DOHH2 (cell line): Measurements from ENCODE around the gene SFTA2.

Experiments
- H3F3A ChIP-seq: fragments of 200-600 bp; sonication (generic), shearing (Covaris generic); 2 replicates; pipeline ENCODE4 v1.6.0; 2016; ENCODE audit warnings: antibody characterized with exemption, mild to moderate bottlenecking; ENCODE audit not compliant: control insufficient read depth, insufficient read depth
- H3K27ac ChIP-seq: fragments of 200-600 bp; sonication (generic); 2 replicates; pipeline ENCODE4 v1.5.1; 2014; ENCODE audit warnings: low read depth, mild to moderate bottlenecking, low read length, moderate library complexity
- H3K27me3 ChIP-seq: fragments of 200-600 bp; sonication (generic); 2 replicates; pipeline ENCODE4 v1.6.1; 2014; ENCODE audit warnings: mild to moderate bottlenecking, low read length, mixed read lengths; ENCODE audit not compliant: control insufficient read depth
- H3K36me3 ChIP-seq: fragments of 200-600 bp; sonication (generic); 2 replicates; pipeline ENCODE4 v1.6.1; 2014; ENCODE audit warnings: mild to moderate bottlenecking, low read length, moderate library complexity, mixed read lengths; ENCODE audit not compliant: control insufficient read depth
- H3K4me1 ChIP-seq: fragments of 200-600 bp; sonication (generic); 2 replicates; pipeline ENCODE4 v1.6.1; 2014; ENCODE audit warnings: mild to moderate bottlenecking, low read length, mixed read lengths; ENCODE audit not compliant: control insufficient read depth
- H3K4me2 ChIP-seq: fragments of 200-600 bp; sonication (generic); 2 replicates; pipeline ENCODE4 v1.6.0; 2014; ENCODE audit warnings: mild to moderate bottlenecking, low read length, moderate library complexity
- H3K4me3 ChIP-seq: fragments of 200-600 bp; sonication (generic); 2 replicates; pipeline ENCODE4 v1.5.1; 2014; ENCODE audit warnings: mild to moderate bottlenecking, low read length, mixed read lengths
- H3K79me2 ChIP-seq: fragments of 200-600 bp; sonication (generic); 2 replicates; pipeline ENCODE4 v1.6.1; 2014; ENCODE audit warnings: mild to moderate bottlenecking, low read length, mixed read lengths; ENCODE audit not compliant: control insufficient read depth
- H3K9me2 ChIP-seq: fragments of 200-600 bp; sonication (generic); replicated peaks from 2 replicates; pipeline ENCODE4 v1.6.1; 2014; ENCODE audit warnings: mild to moderate bottlenecking, low read length, mixed read lengths; ENCODE audit not compliant: control insufficient read depth
- H3K9me3 ChIP-seq: fragments of 200-600 bp; sonication (generic); 2 replicates; pipeline ENCODE4 v1.6.1; 2014; ENCODE audit warnings: antibody characterized with exemption, low read length, mixed read lengths; ENCODE audit not compliant: control insufficient read depth, insufficient read depth
- H4K20me1 ChIP-seq: fragments of 200-600 bp; sonication (generic); 2 replicates; pipeline ENCODE4 v1.6.0; 2014; ENCODE audit warnings: low read depth, mild to moderate bottlenecking, antibody characterized with exemption, low read length, moderate library complexity; ENCODE audit not compliant: control insufficient read depth, insufficient read depth
- CTCF ChIP-seq: fragments of 200-600 bp; sonication (generic); IDR thresholded peaks from one replicate; pipeline ENCODE4 v1.5.1; 2014; ENCODE audit warnings: antibody characterized with exemption, mild to moderate bottlenecking, low read depth, low read length; ENCODE audit not compliant: poor library complexity, severe bottlenecking
- EZH2phosphoT487 ChIP-seq: fragments of 200-600 bp; sonication (generic); IDR thresholded peaks from 2 replicates; pipeline ENCODE4 v1.6.1; 2017; ENCODE audit warnings: borderline replicate concordance, mild to moderate bottlenecking, antibody characterized with exemption, low read length, moderate library complexity, mixed read lengths

SFTA2 gene

GRCh38 chr6:30895343-30895742, 36.6 kb downstream of the SFTA2 start:
- no peak for TF ChIP-seq EZH2phosphoT487
- no peak for TF ChIP-seq CTCF
- no peak overlapping the region for H3K27ac ChIP-seq
- no peaks in the 10 kb centered on the region for H3F3A ChIP-seq
- H3K4me1 ChIP-seq = no peaks in the 10 kb centered on the region
- H3K4me3 ChIP-seq = no peak overlapping the region
- no peaks in the 10 kb centered on the region for H3K27me3 ChIP-seq
- no peak overlapping the region for H3K4me2 ChIP-seq
- H3K9me3 ChIP-seq = no peaks in the 10 kb centered on the region
- H3K36me3 ChIP-seq = peaks cover 9% of the 10 kb centered on the region; the same call in 1 of the 2 replicates
- no peaks in the 10 kb centered on the region for H3K9me2 ChIP-seq
- H4K20me1 ChIP-seq = no peaks in the 10 kb centered on the region
- no peaks in the 10 kb centered on the region for H3K79me2 ChIP-seq

GRCh38 chr6:30894935-30895334, 37.0 kb downstream of the SFTA2 start:
- Histone ChIP-seq H3K27ac (no peak overlapping the region), H4K20me1 (no peaks in the 10 kb centered on the region), H3F3A (no peaks in the 10 kb centered on the region), H3K4me3 (no peak overlapping the region), H3K4me1 (no peaks in the 10 kb centered on the region), H3K4me2 (no peak overlapping the region), H3K27me3 (no peaks in the 10 kb centered on the region), H3K36me3 (peaks cover 9% of the 10 kb centered on the region; the same call in 1 of the 2 replicates), H3K9me3 (no peaks in the 10 kb centered on the region), H3K9me2 (no peaks in the 10 kb centered on the region), H3K79me2 (no peaks in the 10 kb centered on the region)
- TF ChIP-seq CTCF (no peak), EZH2phosphoT487 (no peak)

- no peaks in the 10 kb centered on the region for H3K27me3 ChIP-seq
- H3K27ac ChIP-seq = no peak overlapping the region
- H3F3A ChIP-seq = no peaks in the 10 kb centered on the region
- H3K4me1 ChIP-seq = no peaks in the 10 kb centered on the region
- no peaks in the 10 kb centered on the region for H3K79me2 ChIP-seq
- no peaks in the 10 kb centered on the region for H3K9me3 ChIP-seq
- no peaks in the 10 kb centered on the region for H3K9me2 ChIP-seq
- no peak overlapping the region for H3K4me3 ChIP-seq
- TF ChIP-seq CTCF (no peak), EZH2phosphoT487 (no peak)
- H3K36me3 ChIP-seq = peaks cover 6% of the 10 kb centered on the region; the same call in 1 of the 2 replicates
- H3K4me2 ChIP-seq = no peak overlapping the region
- no peaks in the 10 kb centered on the region for H4K20me1 ChIP-seq
Observed at GRCh38 chr6:30894381-30894780, 37.6 kb downstream of the SFTA2 start.
